BE2C (cell line): ENCODE measurements around the gene AMBRA1.

ENCODE experiments used
- DNase-seq: peaks from one replicate; pipeline ENCODE4 v3.0.0-alpha.2; 2020
- H3K27me3 ChIP-seq: fragments of 250-450 bp; sonication (Bioruptor Pico); 2 replicates; pipeline ENCODE4 v1.5.1; 2020; ENCODE audit warnings: mild to moderate bottlenecking
- H3K36me3 ChIP-seq: fragments of 250-450 bp; sonication (Bioruptor Pico); 2 replicates; pipeline ENCODE4 v1.5.1; 2020; ENCODE audit warnings: mild to moderate bottlenecking
- H3K4me1 ChIP-seq: fragments of 250-450 bp; sonication (Bioruptor Pico); 2 replicates; pipeline ENCODE4 v1.5.1; 2020
- H3K4me3 ChIP-seq: 2 replicates; pipeline ENCODE4 v1.5.1; 2011; ENCODE audit warnings: low read depth, low read length
- H3K9me3 ChIP-seq: fragments of 250-450 bp; sonication (Bioruptor Pico); 2 replicates; pipeline ENCODE4 v1.5.1; 2020
- CTCF ChIP-seq: IDR thresholded peaks from 2 replicates; pipeline ENCODE4 v1.5.1; 2012; ENCODE audit warnings: mild to moderate bottlenecking, low read depth, low read length

Gene AMBRA1

GRCh38 chr11:46599340-46600193, 5.7 kb upstream of the AMBRA1 start:
- H3K27me3 ChIP-seq: no peaks in the 10 kb centered on the region

DNA sequence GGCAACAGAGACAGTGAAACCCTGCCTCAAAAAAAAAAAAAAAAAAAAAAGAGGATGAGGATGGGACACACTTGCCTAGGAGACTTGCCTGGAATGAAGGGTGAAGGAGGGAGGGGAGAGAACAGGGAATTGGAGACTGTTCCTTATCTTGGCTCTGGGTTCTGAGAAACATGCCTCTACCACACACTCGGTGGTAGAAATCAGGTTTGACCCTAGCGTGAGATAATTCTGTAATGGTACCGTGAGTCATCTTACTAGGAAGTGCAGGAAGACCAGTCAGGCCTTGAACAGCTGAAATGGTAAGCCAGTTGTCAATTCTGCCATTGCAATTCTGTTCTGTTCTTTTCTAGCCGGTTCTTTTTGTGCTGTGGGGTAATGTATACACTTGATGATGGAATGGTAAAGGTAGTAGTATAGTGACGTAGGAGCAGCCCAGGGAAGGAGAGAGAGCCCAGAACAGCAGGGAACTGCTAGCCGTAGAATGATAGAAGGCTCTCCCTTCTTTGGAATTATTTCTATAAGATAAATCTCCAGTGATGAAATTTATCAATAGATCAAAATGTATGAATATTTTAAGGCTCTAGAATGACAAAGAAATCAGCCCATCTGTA, 3.9 kb upstream of the AMBRA1 start:
- H3K27me3 ChIP-seq: no peaks in the 10 kb centered on the region
- DNase-seq: no peak
- no peaks in the 10 kb centered on the region for H3K4me1 ChIP-seq
- TF ChIP-seq CTCF: no peak
- H3K9me3 ChIP-seq: no peaks in the 10 kb centered on the region
- H3K4me3 ChIP-seq: no peak overlapping the region
- H3K36me3 ChIP-seq: no peaks in the 10 kb centered on the region

More at GRCh38 chr11:46599340-46600193, 5.7 kb upstream of the AMBRA1 start:
- TF ChIP-seq CTCF: no peak
- Histone ChIP-seq H3K4me3 (no peak overlapping the region), H3K36me3 (no peaks in the 10 kb centered on the region), H3K4me1 (no peaks in the 10 kb centered on the region), H3K9me3 (no peaks in the 10 kb centered on the region)
- DNase-seq: no peak

DNA sequence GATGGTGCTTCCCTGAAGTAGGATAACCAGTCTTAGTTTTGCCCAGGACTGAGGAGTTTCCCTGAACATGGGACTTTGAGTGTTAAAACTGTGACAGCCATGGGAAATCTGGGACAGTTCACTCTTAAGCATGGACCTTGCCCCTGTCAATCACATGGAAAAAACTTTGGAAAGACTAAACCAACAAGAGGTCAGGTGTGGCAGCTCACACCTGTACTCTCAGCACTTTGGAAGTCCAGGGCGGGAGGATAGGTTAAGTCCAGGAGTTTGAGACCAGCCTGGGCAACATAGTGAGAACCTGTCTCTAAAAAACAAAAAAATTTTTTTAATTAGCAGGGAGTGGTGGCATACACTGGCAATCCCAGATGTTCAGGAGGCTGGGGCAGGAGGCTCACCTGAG, 3.3 kb upstream of the AMBRA1 start:
- H3K4me3 ChIP-seq: no peak overlapping the region
- no peaks in the 10 kb centered on the region for H3K36me3 ChIP-seq
- H3K4me1 ChIP-seq: no peaks in the 10 kb centered on the region
- TF ChIP-seq CTCF: no peak
- no peaks in the 10 kb centered on the region for H3K9me3 ChIP-seq
- no peak for DNase-seq
- H3K27me3 ChIP-seq: no peaks in the 10 kb centered on the region

GRCh38 chr11:46594785-46595184, 962 bp upstream of the AMBRA1 start:
- Histone ChIP-seq H3K9me3 (no peaks in the 10 kb centered on the region), H3K4me1 (no peaks in the 10 kb centered on the region), H3K4me3 (no peak overlapping the region), H3K27me3 (no peaks in the 10 kb centered on the region), H3K36me3 (no peaks in the 10 kb centered on the region)
- TF ChIP-seq CTCF: no peak
- no peak for DNase-seq

DNA sequence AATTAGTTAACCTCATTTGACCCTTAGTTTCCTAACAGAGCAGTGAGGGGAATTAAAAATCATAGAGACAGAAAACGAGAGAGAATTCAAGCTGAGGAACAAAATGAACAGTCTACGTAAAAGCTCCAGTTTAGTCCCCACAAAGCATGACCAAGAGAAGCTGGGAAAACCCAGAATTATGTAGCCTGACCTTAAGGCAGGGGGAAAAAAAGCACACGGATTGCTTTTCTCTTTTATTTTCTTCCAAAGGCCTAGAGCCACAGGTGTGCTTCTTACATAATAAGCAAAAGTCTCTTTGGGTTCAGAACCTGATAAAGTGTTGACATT, 514 bp upstream of the AMBRA1 start:
- Histone ChIP-seq H3K36me3 (no peaks in the 10 kb centered on the region), H3K4me3 (peak overlapping the region; percentile 80), H3K27me3 (no peaks in the 10 kb centered on the region), H3K9me3 (no peaks in the 10 kb centered on the region), H3K4me1 (no peaks in the 10 kb centered on the region)
- no peak for TF ChIP-seq CTCF
- no peak for DNase-seq
